ENCODE data around the gene IRX6.

DNA sequence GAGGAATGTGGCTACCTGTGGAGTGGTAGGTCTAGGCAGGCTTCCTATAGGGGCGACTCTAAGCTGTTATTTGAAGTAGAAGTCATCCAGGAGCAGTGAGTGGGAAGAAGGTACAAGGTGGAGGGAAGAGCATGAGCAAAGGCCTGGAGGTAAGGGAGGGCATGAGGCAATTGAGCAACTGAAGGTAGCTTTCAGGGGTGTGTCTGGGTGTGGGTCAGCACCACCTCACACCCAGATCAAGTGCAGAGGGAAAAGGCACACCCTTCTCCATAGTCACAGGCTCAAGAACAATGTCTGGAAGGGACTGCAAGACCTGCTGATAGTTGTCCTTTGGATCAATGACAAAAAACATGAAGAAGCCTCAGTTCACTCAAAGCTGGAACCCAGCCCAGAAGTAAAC is 46.5 kb upstream of the IRX6 start:
- TF ChIP-seq ZNF235 (CRISPR knock-in tag; IDR thresholded peaks at IDR 0.05; ENCODE audit: borderline replicate concordance), result no peak
- TF ChIP-seq ZBTB1 (CRISPR knock-in tag; IDR thresholded peaks at IDR 0.05; ENCODE audit: borderline replicate concordance), result no peak
- no peak for TF ChIP-seq NFE2L1 (CRISPR knock-in tag; IDR thresholded peaks at IDR 0.05; ENCODE audit: borderline replicate concordance)
- TF ChIP-seq HNRNPH1 (optimal IDR thresholded peaks at IDR 0.05; ENCODE audit: low read depth, low read length), result no peak
- TF ChIP-seq CREBL2 (CRISPR knock-in tag; IDR thresholded peaks at IDR 0.05; ENCODE audit: borderline replicate concordance), result no peak
- no peak for TF ChIP-seq SRSF9 (IDR thresholded peaks at IDR 0.05; ENCODE audit: borderline replicate concordance, insufficient read depth, low read depth, low read length, poor library complexity, severe bottlenecking)
- no peak for TF ChIP-seq ELF1 (CRISPR knock-in tag; IDR thresholded peaks at IDR 0.05)
- TF ChIP-seq ZNF484 (CRISPR knock-in tag; IDR thresholded peaks at IDR 0.05; ENCODE audit: borderline replicate concordance, low read depth), result no peak
- TF ChIP-seq, protein P1, sequence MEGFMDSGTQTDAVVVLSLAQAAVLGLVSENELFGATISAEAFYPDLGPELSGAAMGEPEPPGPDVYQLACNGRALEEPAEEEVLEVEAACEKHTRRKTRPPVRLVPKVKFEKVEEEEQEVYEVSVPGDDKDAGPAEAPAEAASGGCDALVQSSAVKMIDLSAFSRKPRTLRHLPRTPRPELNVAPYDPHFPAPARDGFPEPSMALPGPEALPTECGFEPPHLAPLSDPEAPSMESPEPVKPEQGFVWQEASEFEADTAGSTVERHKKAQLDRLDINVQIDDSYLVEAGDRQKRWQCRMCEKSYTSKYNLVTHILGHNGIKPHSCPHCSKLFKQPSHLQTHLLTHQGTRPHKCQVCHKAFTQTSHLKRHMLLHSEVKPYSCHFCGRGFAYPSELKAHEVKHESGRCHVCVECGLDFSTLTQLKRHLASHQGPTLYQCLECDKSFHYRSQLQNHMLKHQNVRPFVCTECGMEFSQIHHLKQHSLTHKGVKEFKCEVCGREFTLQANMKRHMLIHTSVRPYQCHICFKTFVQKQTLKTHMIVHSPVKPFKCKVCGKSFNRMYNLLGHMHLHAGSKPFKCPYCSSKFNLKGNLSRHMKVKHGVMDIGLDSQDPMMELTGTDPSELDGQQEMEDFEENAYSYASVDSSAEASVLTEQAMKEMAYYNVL (CRISPR knock-in tag; IDR thresholded peaks at IDR 0.05; ENCODE audit: borderline replicate concordance), result no peak

Measured in HepG2 (cell line).